ENCODE measurements around the gene ESAM.

Gene ESAM

GRCh38 chr11:124757320-124757719 lies 4.8 kb downstream of the ESAM start:
- H3K4me3 ChIP-seq (replicated peaks; ENCODE audit: low read depth, low read length), result no peak overlapping the region
- no peak for DNase-seq (ENCODE audit: low read depth)
- no peak for TF ChIP-seq CTCF (IDR thresholded peaks at IDR 0.05; ENCODE audit: low read length, missing control alignments)

- DNase-seq (ENCODE audit: low read depth), result no peak
- TF ChIP-seq CTCF (IDR thresholded peaks at IDR 0.05; ENCODE audit: low read length, missing control alignments), result no peak
Measured at GRCh38 chr11:124756753-124757227, 5.3 kb downstream of the ESAM start.

DNA sequence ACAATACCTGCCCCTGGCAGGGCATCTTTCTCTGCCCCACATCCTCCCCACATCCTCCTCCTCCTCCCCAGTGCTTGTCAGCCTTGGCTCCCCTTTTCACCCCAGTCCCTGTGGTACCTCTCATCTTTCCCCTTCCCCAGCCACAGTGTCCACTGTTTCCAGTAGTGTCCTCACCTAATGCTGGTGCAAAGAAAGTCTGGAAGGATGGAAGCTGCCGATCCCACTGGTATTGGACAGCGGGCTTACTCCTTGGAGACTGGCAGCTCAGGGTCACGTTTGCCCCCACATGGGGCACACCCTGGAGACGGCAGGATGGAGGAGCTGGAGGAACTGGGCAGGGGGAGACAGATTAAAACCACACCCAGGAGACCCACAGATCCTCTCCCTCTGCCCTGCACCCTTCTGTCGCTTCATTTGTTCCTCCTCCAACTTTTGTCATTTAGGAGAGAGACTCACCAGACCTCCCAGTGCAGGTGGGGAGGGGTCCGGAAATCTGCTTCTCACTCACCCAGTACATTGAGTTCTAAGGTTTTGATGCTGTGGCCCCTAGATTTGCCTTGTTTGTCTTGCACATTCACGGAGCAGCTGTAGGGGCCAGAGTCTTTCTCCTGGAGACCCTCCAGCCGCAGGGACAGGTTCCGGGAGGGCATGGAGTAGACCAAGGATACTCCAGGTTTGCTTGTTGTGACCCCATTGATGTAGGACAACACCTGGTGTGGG lies 5.9 kb downstream of the ESAM start:
- no peak for DNase-seq (ENCODE audit: low read depth)
- TF ChIP-seq CTCF (IDR thresholded peaks at IDR 0.05; ENCODE audit: low read length, missing control alignments), result no peak
- H3K4me3 ChIP-seq (replicated peaks; ENCODE audit: low read depth, low read length), result no peak overlapping the region

More at GRCh38 chr11:124756753-124757227, 5.3 kb downstream of the ESAM start:
- no peak overlapping the region for H3K4me3 ChIP-seq (replicated peaks; ENCODE audit: low read depth, low read length)

- H3K4me3 ChIP-seq (replicated peaks; ENCODE audit: low read depth, low read length), result no peak overlapping the region
- TF ChIP-seq CTCF (IDR thresholded peaks at IDR 0.05; ENCODE audit: low read length, missing control alignments), result no peak
- no peak for DNase-seq (ENCODE audit: low read depth)
Measured at GRCh38 chr11:124754710-124755109, 7.4 kb downstream of the ESAM start.

DNA sequence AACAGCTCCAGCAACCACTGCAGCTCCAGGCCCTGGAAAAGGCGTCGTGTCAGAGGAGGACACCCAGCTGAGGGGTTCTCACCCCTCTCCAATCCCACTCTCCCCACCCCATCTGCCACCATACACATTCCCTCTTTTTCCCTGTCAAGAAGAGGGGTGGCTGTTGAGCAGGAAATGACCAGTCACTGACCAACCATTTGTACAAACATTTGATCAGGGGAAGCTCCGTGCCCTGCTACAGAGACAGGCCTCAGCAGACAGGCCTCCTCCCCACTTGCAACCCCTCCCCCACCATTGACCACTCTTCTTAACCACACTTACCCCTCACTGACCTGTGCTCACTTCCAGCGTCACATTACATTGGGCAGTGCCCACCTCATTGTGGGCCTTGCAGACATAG lies 7.8 kb downstream of the ESAM start:
- no peak for TF ChIP-seq CTCF (IDR thresholded peaks at IDR 0.05; ENCODE audit: low read length, missing control alignments)
- no peak for DNase-seq (ENCODE audit: low read depth)

DNA sequence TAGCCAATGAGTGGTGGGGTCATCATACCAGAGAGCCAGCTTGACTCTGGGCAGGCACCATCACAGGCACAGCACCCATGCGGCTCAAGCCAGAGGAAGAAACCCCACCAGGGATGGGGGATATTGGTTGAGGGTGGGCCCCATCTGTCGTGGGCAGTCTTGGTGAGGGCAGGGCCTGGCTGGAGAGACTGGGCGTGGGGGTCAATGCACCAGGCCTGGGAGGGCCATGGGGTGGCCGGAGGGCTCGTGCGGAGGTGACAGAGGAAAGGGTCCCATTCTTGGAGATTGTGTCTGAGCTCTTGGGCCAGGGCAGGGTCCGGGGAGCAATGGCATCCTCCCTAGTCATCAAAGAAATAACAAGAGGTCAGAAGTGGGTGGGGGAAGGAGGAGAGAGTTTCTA lies 8.5 kb downstream of the ESAM start:
- H3K4me3 ChIP-seq (replicated peaks; ENCODE audit: low read depth, low read length), result no peak overlapping the region
- TF ChIP-seq CTCF (IDR thresholded peaks at IDR 0.05; ENCODE audit: low read length, missing control alignments), result no peak
- no peak for DNase-seq (ENCODE audit: low read depth)

More for the DNA sequence above, 7.8 kb downstream of the ESAM start:
- H3K4me3 ChIP-seq (replicated peaks; ENCODE audit: low read depth, low read length), result no peak overlapping the region

DNA sequence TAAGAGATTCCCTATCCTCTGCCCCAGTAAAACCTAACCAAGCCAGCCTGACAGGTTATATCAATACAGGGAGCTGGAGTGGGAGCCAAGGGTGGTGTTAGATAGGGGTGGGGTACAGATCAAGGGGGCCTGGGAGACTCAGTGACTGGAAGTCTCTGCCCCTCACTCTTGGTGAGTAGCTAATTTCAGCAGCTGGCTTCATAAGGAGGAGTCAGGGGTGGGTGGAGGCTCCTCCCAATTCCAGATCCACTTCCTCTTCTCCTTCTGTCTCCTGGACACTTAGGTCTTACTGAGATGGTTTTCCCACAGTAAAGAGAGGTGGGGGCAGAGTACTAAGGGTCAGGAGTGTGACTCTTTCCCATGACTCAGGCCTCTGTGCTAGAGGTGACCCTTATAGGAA lies 8.9 kb downstream of the ESAM start:
- TF ChIP-seq CTCF (IDR thresholded peaks at IDR 0.05; ENCODE audit: low read length, missing control alignments), result no peak
- no peak for DNase-seq (ENCODE audit: low read depth)
- no peak overlapping the region for H3K4me3 ChIP-seq (replicated peaks; ENCODE audit: low read depth, low read length)
